ENCODE data around the gene TIE1. TPM values are rescaled to one million over a fixed set of nuclear protein-coding genes. Genes with fewer than 3 reads are reported as not detected.

The TIE1 gene
- total RNA-seq, 1 experiment from 2014 or later, result not detected

- no TSS peak for BruUV-seq (replicated peaks)
- intact Hi-C loops (cut with micrococcal nuclease; ENCODE audit: unreplicated experiment), result no loop called here
- no peaks in the 10 kb centered on the region for H3K9me3 ChIP-seq (ENCODE audit: low read depth, low read length, poor library complexity, severe bottlenecking)
- ChIA-PET POLR2A (ENCODE audit: low non-redundant PET) (no interaction called here), CTCF (no interaction called here)
- H3K4me3 ChIP-seq (ENCODE audit: low read depth, low read length, poor library complexity, severe bottlenecking), result no peak overlapping the region
- H3K36me3 ChIP-seq (ENCODE audit: insufficient read depth, low read length, poor library complexity, severe bottlenecking), result no peaks in the 10 kb centered on the region
- no peaks in the 10 kb centered on the region for H3K4me1 ChIP-seq (ENCODE audit: insufficient read depth, low read length, poor library complexity, severe bottlenecking)
- no peak for TF ChIP-seq EZH2 (IDR thresholded peaks at IDR 0.05; ENCODE audit: borderline replicate concordance, low read depth, low read length, poor library complexity, severe bottlenecking)
- no peak for TF ChIP-seq CTCF (conservative IDR thresholded peaks at IDR 0.05; ENCODE audit: low read depth, low read length)
- no peak for DNase-seq (ENCODE audit: low spot score)
- H3K27me3 ChIP-seq (replicated peaks; ENCODE audit: insufficient read depth, low read depth, low read length, poor library complexity), result no peaks in the 10 kb centered on the region
- no peak overlapping the region for H3K27ac ChIP-seq (ENCODE audit: low read depth, low read length, poor library complexity, severe bottlenecking)
These were observed 11.7 kb upstream of the TIE1 start for GRCh38 chr1:43288785-43289706.

GRCh38 chr1:43292216-43292615 lies 8.6 kb upstream of the TIE1 start:
- CTCF ChIA-PET, result no interaction called here
- TF ChIP-seq CTCF (conservative IDR thresholded peaks at IDR 0.05; ENCODE audit: low read depth, low read length), result no peak
- no peak for TF ChIP-seq EZH2 (IDR thresholded peaks at IDR 0.05; ENCODE audit: borderline replicate concordance, low read depth, low read length, poor library complexity, severe bottlenecking)

GRCh38 chr1:43292679-43293078 lies 8.1 kb upstream of the TIE1 start:
- intact Hi-C loops (cut with micrococcal nuclease; ENCODE audit: unreplicated experiment), result no loop called here
- DNase-seq (ENCODE audit: low spot score), result no peak
- H3K36me3 ChIP-seq (ENCODE audit: insufficient read depth, low read length, poor library complexity, severe bottlenecking), result no peaks in the 10 kb centered on the region
- H3K4me1 ChIP-seq (ENCODE audit: insufficient read depth, low read length, poor library complexity, severe bottlenecking), result no peaks in the 10 kb centered on the region
- TF ChIP-seq EZH2 (IDR thresholded peaks at IDR 0.05; ENCODE audit: borderline replicate concordance, low read depth, low read length, poor library complexity, severe bottlenecking) (no peak), CTCF (conservative IDR thresholded peaks at IDR 0.05; ENCODE audit: low read depth, low read length) (no peak)
- POLR2A ChIA-PET (ENCODE audit: low non-redundant PET), result no interaction called here
- no peaks in the 10 kb centered on the region for H3K9me3 ChIP-seq (ENCODE audit: low read depth, low read length, poor library complexity, severe bottlenecking)
- H3K27ac ChIP-seq (ENCODE audit: low read depth, low read length, poor library complexity, severe bottlenecking), result no peak overlapping the region
- BruUV-seq (replicated peaks), result no TSS peak
- no peaks in the 10 kb centered on the region for H3K27me3 ChIP-seq (replicated peaks; ENCODE audit: insufficient read depth, low read depth, low read length, poor library complexity)
- no peak overlapping the region for H3K4me3 ChIP-seq (ENCODE audit: low read depth, low read length, poor library complexity, severe bottlenecking)
- CTCF ChIA-PET, result no interaction called here

More at GRCh38 chr1:43292216-43292615, 8.6 kb upstream of the TIE1 start:
- no peaks in the 10 kb centered on the region for H3K27me3 ChIP-seq (replicated peaks; ENCODE audit: insufficient read depth, low read depth, low read length, poor library complexity)
- no peaks in the 10 kb centered on the region for H3K4me1 ChIP-seq (ENCODE audit: insufficient read depth, low read length, poor library complexity, severe bottlenecking)
- no peak overlapping the region for H3K4me3 ChIP-seq (ENCODE audit: low read depth, low read length, poor library complexity, severe bottlenecking)
- BruUV-seq (replicated peaks), result no TSS peak
- POLR2A ChIA-PET (ENCODE audit: low non-redundant PET), result no interaction called here
- intact Hi-C loops (cut with micrococcal nuclease; ENCODE audit: unreplicated experiment), result no loop called here
- H3K9me3 ChIP-seq (ENCODE audit: low read depth, low read length, poor library complexity, severe bottlenecking), result no peaks in the 10 kb centered on the region
- no peak overlapping the region for H3K27ac ChIP-seq (ENCODE audit: low read depth, low read length, poor library complexity, severe bottlenecking)
- H3K36me3 ChIP-seq (ENCODE audit: insufficient read depth, low read length, poor library complexity, severe bottlenecking), result no peaks in the 10 kb centered on the region
- no peak for DNase-seq (ENCODE audit: low spot score)
